ENCODE measurements around the gene RPS14.

- TF ChIP-seq CTCF (IDR thresholded peaks at IDR 0.05) (no peak), POLR2A (IDR thresholded peaks at IDR 0.05) (no peak)
Observed at GRCh38 chr5:150408231-150408943, 41.2 kb downstream of the RPS14 start.

All from esophagus squamous epithelium (tissue), 4 donors.